HEK293T (cell line): ENCODE measurements around the gene PALLD.

Experiments
- BHLHE40 ChIP-seq: fragments of 450-650 bp; IDR thresholded peaks from 2 replicates; pipeline ENCODE4 v1.6.1; 2016; ENCODE audit warnings: mild to moderate bottlenecking, moderate library complexity, borderline replicate concordance
- FOXM1 ChIP-seq: fragments of 450-650 bp; IDR thresholded peaks from 2 replicates; pipeline ENCODE4 v1.6.1; 2017; ENCODE audit warnings: mild to moderate bottlenecking, borderline replicate concordance
- HDGF ChIP-seq: fragments of 450-650 bp; IDR thresholded peaks from 2 replicates; pipeline ENCODE4 v1.6.1; 2017; ENCODE audit warnings: antibody characterized with exemption, borderline replicate concordance
- L3MBTL2 ChIP-seq: fragments of 450-650 bp; conservative IDR thresholded peaks from 2 replicates; pipeline ENCODE4 v1.6.1; 2016; ENCODE audit warnings: mild to moderate bottlenecking
- LEF1 ChIP-seq: fragments of 450-650 bp; IDR thresholded peaks from 2 replicates; pipeline ENCODE4 v1.6.1; 2017; ENCODE audit warnings: mild to moderate bottlenecking, borderline replicate concordance
- NFRKB ChIP-seq: fragments of 450-650 bp; IDR thresholded peaks from 2 replicates; pipeline ENCODE4 v1.6.1; 2016; ENCODE audit warnings: mild to moderate bottlenecking, moderate library complexity
- PKNOX1 ChIP-seq: fragments of 450-650 bp; IDR thresholded peaks from 2 replicates; pipeline ENCODE4 v1.6.1; 2016
- SP1 ChIP-seq: fragments of 450-650 bp; IDR thresholded peaks from 2 replicates; pipeline ENCODE4 v1.6.1; 2017
- SUZ12 ChIP-seq: fragments of 450-650 bp; IDR thresholded peaks from 2 replicates; pipeline ENCODE4 v1.6.1; 2016; ENCODE audit warnings: mild to moderate bottlenecking
- TARDBP ChIP-seq: fragments of 450-650 bp; IDR thresholded peaks from 2 replicates; pipeline ENCODE4 v1.6.1; 2016

GRCh38 chr4:168743601-168744000 is 246.7 kb downstream of the PALLD start:
- TF ChIP-seq SUZ12 (no peak), TARDBP (no peak), FOXM1 (no peak), PKNOX1 (no peak), SP1 (no peak), NFRKB (no peak), BHLHE40 (no peak), LEF1 (no peak), HDGF (no peak), L3MBTL2 (no peak)
